ENCODE data around the gene IL1RAPL1.

IL1RAPL1 gene

GRCh38 chrX:28586981-28587551, at the start of gene IL1RAPL1:
TSS of gene IL1RAPL1 (plus strand) at chrX:28587446.
- DNase-seq = no peak

- no peak for DNase-seq
Observed at GRCh38 chrX:28542791-28543190, 44.5 kb upstream of the IL1RAPL1 start.

DNA sequence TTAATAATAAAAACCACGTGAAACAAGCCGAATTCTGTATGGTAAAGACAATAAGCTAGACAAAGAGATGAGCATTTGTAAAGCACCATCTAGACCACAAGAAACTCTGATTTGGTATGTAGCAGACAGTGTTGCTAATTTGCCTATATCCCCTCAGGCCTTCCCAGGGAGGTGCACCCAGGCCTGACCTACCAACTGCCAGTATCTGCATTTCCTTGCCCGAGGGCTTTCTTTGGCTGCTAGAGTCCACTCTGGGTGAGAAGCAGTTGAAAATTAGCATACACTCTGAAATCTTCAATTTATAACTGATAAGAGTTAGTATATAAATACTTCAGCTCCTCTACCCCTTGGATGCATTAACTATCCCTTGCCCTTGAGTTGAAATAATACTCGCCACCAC, 37.4 kb upstream of the IL1RAPL1 start:
- DNase-seq = no peak

- no peak for DNase-seq
Observed at GRCh38 chrX:28550331-28550872, 36.8 kb upstream of the IL1RAPL1 start.

GRCh38 chrX:28552322-28552721, 34.9 kb upstream of the IL1RAPL1 start:
- no peak for DNase-seq

DNA sequence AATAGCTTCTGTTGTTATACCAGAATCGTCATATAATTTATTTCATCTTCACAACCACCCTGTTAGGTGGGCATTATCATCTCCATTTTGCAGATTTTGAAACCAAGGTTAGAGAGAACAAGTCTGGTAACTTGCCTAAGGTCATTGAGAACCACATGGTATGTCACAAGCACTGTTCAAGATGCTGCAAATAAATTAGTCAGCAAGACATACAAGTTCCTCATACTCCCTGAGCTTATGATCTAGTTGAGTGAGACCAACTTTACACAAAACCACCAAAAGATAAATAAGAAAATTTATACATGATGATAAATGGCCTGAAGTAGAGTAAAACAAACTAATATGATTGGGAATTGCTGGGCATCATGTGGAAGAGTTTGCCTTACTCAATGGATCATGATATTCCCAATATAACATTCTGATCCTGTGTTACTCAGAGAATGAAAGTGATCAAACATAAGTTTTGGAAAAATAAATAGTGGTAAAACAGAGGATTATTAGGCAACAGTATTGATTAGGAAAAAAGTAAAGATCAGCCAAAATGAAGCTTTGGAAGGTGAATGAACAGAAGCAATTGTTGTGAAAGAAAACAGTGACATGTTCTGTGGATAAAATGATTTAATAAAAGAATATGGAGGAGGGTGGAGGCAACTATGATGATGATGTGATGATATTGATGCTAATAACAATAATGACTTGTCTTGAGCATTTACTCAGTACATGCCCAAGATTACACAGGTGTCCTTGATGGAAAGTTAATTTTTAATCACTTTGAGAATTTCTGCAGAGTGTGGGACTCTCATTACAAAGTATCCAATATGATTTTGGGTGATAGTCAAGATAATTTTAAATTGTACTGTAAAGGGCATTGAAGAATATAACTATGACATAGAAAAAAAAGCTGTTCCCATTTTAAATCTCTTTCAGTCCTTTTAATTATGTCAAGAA, 34.1 kb upstream of the IL1RAPL1 start:
- DNase-seq = no peak

GRCh38 chrX:28576117-28576516, 11.1 kb upstream of the IL1RAPL1 start:
- no peak for DNase-seq

- no peak for DNase-seq
Observed at GRCh38 chrX:28581522-28581921, 5.7 kb upstream of the IL1RAPL1 start.

GRCh38 chrX:28582511-28582910, 4.7 kb upstream of the IL1RAPL1 start:
- no peak for DNase-seq

- no peak for DNase-seq
Observed at GRCh38 chrX:28584025-28584424, 3.2 kb upstream of the IL1RAPL1 start.

DNA sequence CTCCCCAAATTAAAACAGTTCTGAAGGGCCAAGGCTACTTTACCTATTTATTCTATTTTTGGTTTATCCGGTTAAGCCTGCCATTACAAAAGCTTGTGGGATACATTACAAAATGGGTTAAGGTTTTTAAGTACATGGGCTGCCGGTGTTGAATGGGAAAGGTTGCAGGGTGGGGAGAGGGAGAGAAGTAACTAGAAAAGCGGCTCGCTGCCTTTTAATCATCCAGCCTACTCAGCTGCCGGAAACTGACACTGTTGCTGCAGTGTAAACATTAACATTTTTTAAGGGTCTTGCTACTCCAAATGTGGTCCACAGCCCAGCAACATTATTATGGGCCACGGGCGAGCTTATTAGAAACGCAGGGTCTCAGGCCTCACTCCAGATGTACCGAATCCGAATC, 1.5 kb upstream of the IL1RAPL1 start:
- no peak for DNase-seq

- DNase-seq = no peak
Observed at GRCh38 chrX:28586286-28586685, 960 bp upstream of the IL1RAPL1 start.

DNA sequence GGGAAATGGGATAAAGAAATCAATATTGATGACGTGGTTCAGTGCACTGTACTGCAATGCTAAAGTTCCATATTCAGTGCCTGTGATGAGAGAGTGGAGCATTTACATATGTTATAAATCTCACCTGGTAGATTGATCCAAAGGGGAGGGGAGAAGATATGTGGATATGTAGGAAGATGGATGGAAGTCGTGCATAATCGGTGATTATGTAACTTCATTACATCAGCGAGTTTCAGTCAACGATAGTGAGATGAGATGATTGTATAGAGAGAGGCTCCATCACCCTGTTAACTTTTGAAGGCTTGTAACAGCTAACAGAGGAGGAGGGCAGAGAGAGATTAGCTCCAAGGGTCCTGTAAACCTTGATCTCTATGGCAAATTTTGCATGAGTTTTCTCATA, 1.8 kb downstream of the IL1RAPL1 start:
- DNase-seq = no peak

- no peak for DNase-seq
Observed at GRCh38 chrX:28590396-28590795, 3.1 kb downstream of the IL1RAPL1 start.

DNA sequence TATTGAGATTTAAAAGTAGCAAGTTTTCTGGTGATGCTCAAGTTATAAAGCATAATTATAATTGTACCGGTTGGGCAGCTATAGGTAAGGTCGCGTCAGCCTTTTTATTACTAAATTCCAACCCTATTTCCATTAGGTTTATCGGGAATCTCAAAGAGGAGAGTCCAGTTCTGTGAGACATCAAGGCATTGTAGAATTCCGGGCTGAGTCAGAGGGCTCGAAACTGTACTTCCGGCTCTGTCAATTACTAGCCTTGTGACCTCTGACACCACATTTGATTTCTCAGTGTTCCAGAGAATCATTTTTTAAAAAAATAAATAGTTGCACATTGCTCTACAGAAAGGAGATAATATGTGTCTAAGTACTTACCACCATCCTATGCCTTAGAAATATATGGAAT, 4.3 kb downstream of the IL1RAPL1 start:
- no peak for DNase-seq

GRCh38 chrX:28595346-28595745, 8.1 kb downstream of the IL1RAPL1 start:
- DNase-seq = no peak

DNA sequence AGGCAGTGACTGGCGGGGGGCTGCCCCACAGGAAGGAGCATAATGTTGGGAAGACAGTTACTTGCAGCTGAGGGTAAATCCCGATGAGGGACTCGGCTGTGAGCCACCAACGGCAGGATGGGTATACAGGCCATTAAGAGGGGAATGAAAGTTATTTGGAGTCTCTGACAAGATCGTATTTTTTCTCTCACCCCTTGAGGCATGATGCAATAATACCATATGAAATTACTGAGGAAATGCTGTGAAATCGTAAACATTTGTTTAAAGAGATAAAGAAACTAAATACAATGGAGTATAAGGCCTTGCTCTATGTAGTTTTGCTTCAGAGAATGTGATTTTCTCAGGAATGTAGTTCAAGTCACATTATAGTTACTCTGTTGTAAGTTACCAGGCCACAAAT, 12.7 kb downstream of the IL1RAPL1 start:
- no peak for DNase-seq

DNA sequence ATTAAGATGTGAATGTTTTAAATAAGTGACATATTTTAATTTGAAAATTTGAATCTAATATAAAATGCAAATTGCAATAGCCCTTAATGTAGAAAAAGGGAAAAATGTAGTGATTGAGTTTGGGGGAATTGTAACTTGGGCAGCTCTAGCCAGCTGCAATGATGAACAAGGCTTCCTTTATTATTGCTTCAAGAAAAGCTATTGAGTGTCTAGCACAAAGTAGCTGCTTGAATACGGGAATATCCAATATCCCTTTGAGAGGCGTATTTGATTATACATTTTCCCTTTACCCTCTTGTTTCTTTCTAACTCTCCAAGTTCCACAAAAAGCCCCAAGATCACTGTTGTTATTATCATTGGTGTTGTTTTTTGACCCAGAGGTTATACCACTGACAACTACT, 21.8 kb downstream of the IL1RAPL1 start:
- DNase-seq = no peak

- no peak for DNase-seq
Observed at GRCh38 chrX:28609917-28610613, 22.8 kb downstream of the IL1RAPL1 start.

DNA sequence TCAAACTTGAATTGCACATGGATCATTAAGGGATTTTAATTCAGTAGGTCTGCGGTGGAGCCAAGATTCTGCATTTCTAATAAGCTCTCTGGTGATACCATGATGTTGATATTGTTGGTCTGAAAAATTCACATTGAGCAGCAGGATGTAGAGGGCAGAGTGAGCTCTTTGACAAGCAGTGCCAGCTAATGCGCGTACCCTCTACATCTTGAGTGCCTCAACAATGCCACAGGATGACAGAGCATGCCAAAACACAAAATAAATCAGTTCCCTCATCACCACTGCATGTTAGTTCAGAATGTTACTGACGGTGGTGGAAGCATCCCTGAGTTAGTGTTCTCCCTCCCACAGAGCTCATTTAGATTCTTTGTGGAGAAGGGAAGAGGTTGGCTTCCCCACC, 23.5 kb downstream of the IL1RAPL1 start:
- DNase-seq = no peak

DNA sequence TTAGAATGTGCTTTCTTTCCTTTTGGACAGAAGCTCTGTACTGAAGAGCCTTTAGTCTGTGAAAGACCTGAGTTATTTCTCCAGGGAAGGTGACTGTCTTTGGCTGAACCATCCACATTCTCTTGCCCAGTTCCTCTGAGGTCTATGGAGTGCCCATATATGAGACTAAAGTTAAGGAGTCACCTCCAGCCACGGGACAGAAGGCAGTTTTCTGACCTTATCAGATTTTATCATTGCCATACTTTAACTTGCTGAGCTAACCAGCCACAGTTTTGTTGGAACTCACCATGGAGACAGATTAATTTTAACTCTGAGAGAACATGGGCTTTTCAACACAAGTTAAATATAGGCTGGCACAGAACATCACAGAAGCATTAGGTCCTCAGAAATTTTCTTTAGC, 26.3 kb downstream of the IL1RAPL1 start:
- DNase-seq = no peak

- DNase-seq = no peak
Observed at GRCh38 chrX:28625223-28625622, 38.0 kb downstream of the IL1RAPL1 start.

- no peak for DNase-seq
Observed at GRCh38 chrX:28626515-28626914, 39.3 kb downstream of the IL1RAPL1 start.

- no peak for DNase-seq
Observed at GRCh38 chrX:28628120-28628519, 40.9 kb downstream of the IL1RAPL1 start.
